Measurements from ENCODE around the gene BABAM2. TPM values are rescaled to one million over a fixed set of nuclear protein-coding genes. Genes with fewer than 3 reads are reported as not detected.

The BABAM2 gene
- total RNA-seq, 1 experiment from 2014 or later: 16.3 TPM

DNA sequence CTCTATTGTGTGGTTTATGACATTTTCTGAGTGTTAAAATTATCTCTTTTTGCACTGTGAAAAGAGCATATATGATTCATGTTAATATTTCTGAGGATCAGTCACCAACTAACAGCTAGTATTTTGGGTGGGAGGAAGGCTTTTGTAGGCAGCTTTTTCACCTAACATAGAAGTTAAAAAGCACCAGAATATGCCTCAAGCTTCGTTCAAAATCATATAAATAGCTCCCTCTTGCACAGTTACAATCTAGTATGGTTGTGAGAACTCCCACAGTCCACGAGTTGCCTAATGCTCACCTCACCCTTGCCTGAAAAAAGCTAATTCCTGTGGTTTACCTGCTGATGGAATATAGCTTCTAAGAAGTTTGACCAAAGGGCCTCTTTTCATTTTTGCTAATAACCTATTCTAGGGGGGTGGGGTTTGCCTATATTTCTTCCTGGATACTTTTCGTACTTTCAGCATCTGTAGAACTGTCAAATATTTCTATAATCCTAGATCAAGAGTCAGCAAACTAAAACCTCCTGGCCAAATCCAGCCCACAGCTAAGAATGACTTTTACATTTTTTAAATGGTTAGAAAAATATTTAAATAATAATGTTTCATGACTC is 335.0 kb downstream of the BABAM2 start:
- CTCF ChIA-PET: no interaction called here
- ATAC-seq: no peak
- no peaks in the 10 kb centered on the region for H3K9me3 ChIP-seq (ENCODE audit: low read length)

DNA sequence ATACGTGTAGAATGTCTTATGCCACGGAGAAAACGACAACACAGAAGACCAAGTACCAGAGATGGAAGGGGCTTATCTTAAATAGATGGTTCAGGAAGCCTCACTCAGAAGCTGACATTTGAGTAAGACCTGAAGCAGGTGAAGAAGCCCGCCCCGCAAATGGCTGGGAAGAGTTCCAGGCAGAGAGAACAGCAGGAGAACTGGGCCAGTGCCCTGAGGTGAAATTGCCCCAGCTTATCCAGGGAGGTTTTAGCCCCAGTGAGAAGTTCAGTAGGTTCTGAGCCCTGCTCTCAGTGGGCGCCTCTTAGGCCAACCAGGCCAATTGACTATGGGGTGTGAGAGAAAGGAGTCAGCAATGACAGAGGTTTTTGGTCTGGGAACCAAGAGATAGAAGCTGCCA is 336.0 kb downstream of the BABAM2 start:
- Histone ChIP-seq H3K4me1 (ENCODE audit: insufficient read depth, low read length) (no peaks in the 10 kb centered on the region), H3K27ac (ENCODE audit: low read length) (no peak overlapping the region), H3K27me3 (ENCODE audit: low read length) (no peaks in the 10 kb centered on the region), H3K4me2 (ENCODE audit: low read length) (no peak overlapping the region), H4K20me1 (ENCODE audit: low read length) (no peaks in the 10 kb centered on the region), H3K9ac (ENCODE audit: low read length) (no peak overlapping the region), H3K79me2 (ENCODE audit: low read length) (no peaks in the 10 kb centered on the region), H3K9me2 (replicated peaks; ENCODE audit: low read length) (no peaks in the 10 kb centered on the region), H2AFZ (ENCODE audit: low read length) (no peak overlapping the region), H3K4me3 (ENCODE audit: low read length) (no peak overlapping the region), H3F3A (ENCODE audit: low read length, unreplicated experiment) (no peaks in the 10 kb centered on the region), H3K36me3 (ENCODE audit: low read depth, low read length) (no peaks in the 10 kb centered on the region), H3K9me3 (ENCODE audit: low read length) (no peaks in the 10 kb centered on the region)
- intact Hi-C loops (cut with micrococcal nuclease): no loop called here
- ChIA-PET CTCF (no interaction called here), POLR2A (ENCODE audit: unreplicated experiment) (no interaction called here)
- no TSS peak for BruUV-seq (replicated peaks)
- no peak for DNase-seq
- TF ChIP-seq, protein P1, sequence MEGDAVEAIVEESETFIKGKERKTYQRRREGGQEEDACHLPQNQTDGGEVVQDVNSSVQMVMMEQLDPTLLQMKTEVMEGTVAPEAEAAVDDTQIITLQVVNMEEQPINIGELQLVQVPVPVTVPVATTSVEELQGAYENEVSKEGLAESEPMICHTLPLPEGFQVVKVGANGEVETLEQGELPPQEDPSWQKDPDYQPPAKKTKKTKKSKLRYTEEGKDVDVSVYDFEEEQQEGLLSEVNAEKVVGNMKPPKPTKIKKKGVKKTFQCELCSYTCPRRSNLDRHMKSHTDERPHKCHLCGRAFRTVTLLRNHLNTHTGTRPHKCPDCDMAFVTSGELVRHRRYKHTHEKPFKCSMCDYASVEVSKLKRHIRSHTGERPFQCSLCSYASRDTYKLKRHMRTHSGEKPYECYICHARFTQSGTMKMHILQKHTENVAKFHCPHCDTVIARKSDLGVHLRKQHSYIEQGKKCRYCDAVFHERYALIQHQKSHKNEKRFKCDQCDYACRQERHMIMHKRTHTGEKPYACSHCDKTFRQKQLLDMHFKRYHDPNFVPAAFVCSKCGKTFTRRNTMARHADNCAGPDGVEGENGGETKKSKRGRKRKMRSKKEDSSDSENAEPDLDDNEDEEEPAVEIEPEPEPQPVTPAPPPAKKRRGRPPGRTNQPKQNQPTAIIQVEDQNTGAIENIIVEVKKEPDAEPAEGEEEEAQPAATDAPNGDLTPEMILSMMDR (conservative IDR thresholded peaks at IDR 0.05; ENCODE audit: low read depth, low read length): no peak
- no peak for ATAC-seq

More for the DNA sequence above, 335.0 kb downstream of the BABAM2 start:
- H3K36me3 ChIP-seq (ENCODE audit: low read depth, low read length): no peaks in the 10 kb centered on the region
- no peak for TF ChIP-seq EZH2 (IDR thresholded peaks at IDR 0.05; ENCODE audit: low read length, unreplicated experiment)
- BruUV-seq (replicated peaks): no TSS peak
- no peaks in the 10 kb centered on the region for H3F3A ChIP-seq (ENCODE audit: low read length, unreplicated experiment)
- no peak overlapping the region for H3K27ac ChIP-seq (ENCODE audit: low read length)
- DNase-seq: no peak
- no peak overlapping the region for H2AFZ ChIP-seq (ENCODE audit: low read length)
- intact Hi-C loops (cut with micrococcal nuclease): no loop called here
- POLR2A ChIA-PET (ENCODE audit: unreplicated experiment): interaction anchor here (0.6 kb wide), 1 partner anchor 489 kb away, joined by 5 read pairs; no protein-coding TSS in a partner anchor
- H3K27me3 ChIP-seq (ENCODE audit: low read length): no peaks in the 10 kb centered on the region
- no peaks in the 10 kb centered on the region for H4K20me1 ChIP-seq (ENCODE audit: low read length)
- no peak overlapping the region for H3K4me3 ChIP-seq (ENCODE audit: low read length)
- H3K4me2 ChIP-seq (ENCODE audit: low read length): no peak overlapping the region
- no peaks in the 10 kb centered on the region for H3K79me2 ChIP-seq (ENCODE audit: low read length)
- H3K4me1 ChIP-seq (ENCODE audit: insufficient read depth, low read length): no peaks in the 10 kb centered on the region
- H3K9ac ChIP-seq (ENCODE audit: low read length): no peak overlapping the region
- no peaks in the 10 kb centered on the region for H3K9me2 ChIP-seq (replicated peaks; ENCODE audit: low read length)

DNA sequence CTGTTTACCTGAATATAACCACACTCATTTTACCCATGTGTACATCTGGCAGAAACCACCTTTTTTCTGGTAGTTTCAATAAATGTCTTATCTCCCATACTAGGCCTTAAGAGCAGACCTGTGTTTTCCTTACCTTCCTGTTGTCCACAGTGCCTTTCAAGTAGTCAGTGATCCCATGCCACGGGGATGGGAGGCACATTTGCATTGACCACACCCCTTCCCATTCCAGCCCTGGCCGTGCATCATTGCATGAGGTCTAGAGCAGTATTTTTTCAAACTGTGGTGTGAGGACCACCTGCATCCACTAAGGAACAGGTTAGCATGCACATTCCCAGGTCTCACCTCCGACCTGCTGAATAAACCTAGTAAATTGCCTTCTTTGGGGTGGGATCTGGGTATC is 337.0 kb downstream of the BABAM2 start:
- DNase-seq: no peak
- ATAC-seq: no peak
- POLR2A ChIA-PET (ENCODE audit: unreplicated experiment): no interaction called here

More for the DNA sequence above, 337.0 kb downstream of the BABAM2 start:
- Histone ChIP-seq H3K4me3 (ENCODE audit: low read length) (no peak overlapping the region), H4K20me1 (ENCODE audit: low read length) (no peaks in the 10 kb centered on the region), H3K9ac (ENCODE audit: low read length) (no peak overlapping the region), H3K9me2 (replicated peaks; ENCODE audit: low read length) (no peaks in the 10 kb centered on the region), H2AFZ (ENCODE audit: low read length) (no peak overlapping the region), H3F3A (ENCODE audit: low read length, unreplicated experiment) (no peaks in the 10 kb centered on the region), H3K9me3 (ENCODE audit: low read length) (no peaks in the 10 kb centered on the region), H3K27me3 (ENCODE audit: low read length) (no peaks in the 10 kb centered on the region), H3K27ac (ENCODE audit: low read length) (no peak overlapping the region), H3K4me2 (ENCODE audit: low read length) (no peak overlapping the region), H3K79me2 (ENCODE audit: low read length) (no peaks in the 10 kb centered on the region), H3K4me1 (ENCODE audit: insufficient read depth, low read length) (peaks cover 2% of the 10 kb centered on the region), H3K36me3 (ENCODE audit: low read depth, low read length) (no peaks in the 10 kb centered on the region)
- BruUV-seq (replicated peaks): no TSS peak
- TF ChIP-seq, protein P1 (conservative IDR thresholded peaks at IDR 0.05; ENCODE audit: low read depth, low read length): no peak
- TF ChIP-seq EZH2phosphoT487 (IDR thresholded peaks at IDR 0.05; ENCODE audit: borderline replicate concordance, low read length) (no peak), EZH2 (IDR thresholded peaks at IDR 0.05; ENCODE audit: low read length, unreplicated experiment) (no peak)
- intact Hi-C loops (cut with micrococcal nuclease): no loop called here
- CTCF ChIA-PET: no interaction called here

Measured in PC-3 (cell line).